SU-DHL-6 (cell line): ENCODE measurements around the gene BIRC2.

Experiments
- EZH2phosphoT487 ChIP-seq: fragments of 200-600 bp; sonication (generic), shearing (Covaris generic); conservative IDR thresholded peaks from 2 replicates; pipeline ENCODE4 v1.6.1; 2018; ENCODE audit warnings: mild to moderate bottlenecking, antibody characterized with exemption, low read length, moderate library complexity, mixed read lengths
- TF ChIP-seq, protein P1 (sequence below): fragments of 200-600 bp; sonication (generic); IDR thresholded peaks from one replicate; pipeline ENCODE4 v1.5.1; 2017; ENCODE audit warnings: antibody characterized with exemption, mild to moderate bottlenecking, low read length, moderate library complexity; ENCODE audit not compliant: insufficient read depth, poor library complexity, severe bottlenecking

GRCh38 chr11:102341844-102342318 is 5.1 kb upstream of the BIRC2 start:
- TF ChIP-seq, protein P1, sequence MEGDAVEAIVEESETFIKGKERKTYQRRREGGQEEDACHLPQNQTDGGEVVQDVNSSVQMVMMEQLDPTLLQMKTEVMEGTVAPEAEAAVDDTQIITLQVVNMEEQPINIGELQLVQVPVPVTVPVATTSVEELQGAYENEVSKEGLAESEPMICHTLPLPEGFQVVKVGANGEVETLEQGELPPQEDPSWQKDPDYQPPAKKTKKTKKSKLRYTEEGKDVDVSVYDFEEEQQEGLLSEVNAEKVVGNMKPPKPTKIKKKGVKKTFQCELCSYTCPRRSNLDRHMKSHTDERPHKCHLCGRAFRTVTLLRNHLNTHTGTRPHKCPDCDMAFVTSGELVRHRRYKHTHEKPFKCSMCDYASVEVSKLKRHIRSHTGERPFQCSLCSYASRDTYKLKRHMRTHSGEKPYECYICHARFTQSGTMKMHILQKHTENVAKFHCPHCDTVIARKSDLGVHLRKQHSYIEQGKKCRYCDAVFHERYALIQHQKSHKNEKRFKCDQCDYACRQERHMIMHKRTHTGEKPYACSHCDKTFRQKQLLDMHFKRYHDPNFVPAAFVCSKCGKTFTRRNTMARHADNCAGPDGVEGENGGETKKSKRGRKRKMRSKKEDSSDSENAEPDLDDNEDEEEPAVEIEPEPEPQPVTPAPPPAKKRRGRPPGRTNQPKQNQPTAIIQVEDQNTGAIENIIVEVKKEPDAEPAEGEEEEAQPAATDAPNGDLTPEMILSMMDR: peak; percentile 88
- no peak for TF ChIP-seq EZH2phosphoT487
